Measurements from ENCODE around the gene DNAJA2.

DNA sequence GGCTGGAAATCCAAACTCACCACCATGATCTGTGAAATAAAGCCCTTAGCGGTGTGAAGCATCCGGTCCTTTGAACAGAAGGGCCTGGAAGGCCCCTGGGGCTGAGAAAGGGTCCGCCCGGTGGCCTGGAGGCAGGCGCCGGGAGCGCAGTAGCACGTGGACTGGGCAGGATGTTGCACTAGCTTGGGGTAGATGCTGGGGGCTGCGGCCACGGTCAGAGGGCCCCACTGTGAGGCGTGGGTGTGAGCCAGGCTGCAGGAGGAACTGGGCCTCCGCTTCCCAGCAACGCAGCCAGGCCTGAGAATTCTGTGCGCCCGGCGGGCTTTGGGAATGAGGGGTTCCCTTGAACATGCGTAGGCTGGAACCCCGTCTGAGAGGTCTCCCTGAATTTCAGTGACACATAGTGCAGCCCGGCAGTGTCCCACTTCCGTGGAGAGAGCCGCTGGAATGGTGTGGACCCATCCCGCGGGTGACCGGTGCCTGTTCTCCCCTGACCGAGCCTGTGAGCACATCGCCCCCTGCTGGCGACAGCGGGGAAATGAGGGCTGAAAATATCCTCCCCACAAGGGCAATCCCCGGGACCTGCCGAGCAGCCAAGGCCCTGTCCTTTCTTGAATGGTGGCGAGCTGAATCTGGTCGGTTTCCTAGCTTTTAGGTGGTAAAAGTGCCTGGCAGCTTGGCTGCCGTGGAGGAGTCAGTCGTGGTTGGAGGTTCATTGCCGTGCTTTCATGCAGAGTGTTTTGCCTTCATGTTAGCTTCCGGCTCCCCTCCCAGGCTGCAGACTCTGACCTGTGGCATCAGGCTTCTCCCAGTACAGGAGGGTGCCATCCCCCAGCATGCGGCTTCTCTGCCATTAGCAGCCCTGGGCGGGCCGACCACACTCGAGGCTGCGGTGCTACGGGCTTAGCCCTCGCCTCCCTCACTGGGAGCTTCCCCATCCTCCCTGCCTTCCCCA lies 43.8 kb downstream of the DNAJA2 start:
- TF ChIP-seq EZH2 (IDR thresholded peaks at IDR 0.05; ENCODE audit: borderline replicate concordance, low read depth, low read length, poor library complexity, severe bottlenecking) (no peak), CTCF (conservative IDR thresholded peaks at IDR 0.05; ENCODE audit: low read depth, low read length) (peak; percentile 95)
